Esophagus mucosa (tissue), 1 donor: Measurements from ENCODE around the gene NEURL4. TPM values are rescaled to one million over a fixed set of nuclear protein-coding genes. Genes with fewer than 3 reads are reported as not detected.
"Not testable (repeated sequence)": the region's sequence is repeated elsewhere in the genome, so short reads cannot be mapped to it uniquely, and the experiment has no call there.

Experiments
- ATAC-seq: fragments of 200-7000 bp; cut with Tn5 transposase; one replicate; pipeline ENCODE4 v1.9.1; 2020
- total RNA-seq: library from RNA; stranded (reverse); gene quantifications from one replicate; pipeline ENCODE4 v1.2.4, GENCODE V29; 2023
- donor health status: DM: yes; HTN: yes; CAD: no.

Gene NEURL4
- total RNA-seq, 1 donor from 2014 or later, result 13.5 TPM

DNA sequence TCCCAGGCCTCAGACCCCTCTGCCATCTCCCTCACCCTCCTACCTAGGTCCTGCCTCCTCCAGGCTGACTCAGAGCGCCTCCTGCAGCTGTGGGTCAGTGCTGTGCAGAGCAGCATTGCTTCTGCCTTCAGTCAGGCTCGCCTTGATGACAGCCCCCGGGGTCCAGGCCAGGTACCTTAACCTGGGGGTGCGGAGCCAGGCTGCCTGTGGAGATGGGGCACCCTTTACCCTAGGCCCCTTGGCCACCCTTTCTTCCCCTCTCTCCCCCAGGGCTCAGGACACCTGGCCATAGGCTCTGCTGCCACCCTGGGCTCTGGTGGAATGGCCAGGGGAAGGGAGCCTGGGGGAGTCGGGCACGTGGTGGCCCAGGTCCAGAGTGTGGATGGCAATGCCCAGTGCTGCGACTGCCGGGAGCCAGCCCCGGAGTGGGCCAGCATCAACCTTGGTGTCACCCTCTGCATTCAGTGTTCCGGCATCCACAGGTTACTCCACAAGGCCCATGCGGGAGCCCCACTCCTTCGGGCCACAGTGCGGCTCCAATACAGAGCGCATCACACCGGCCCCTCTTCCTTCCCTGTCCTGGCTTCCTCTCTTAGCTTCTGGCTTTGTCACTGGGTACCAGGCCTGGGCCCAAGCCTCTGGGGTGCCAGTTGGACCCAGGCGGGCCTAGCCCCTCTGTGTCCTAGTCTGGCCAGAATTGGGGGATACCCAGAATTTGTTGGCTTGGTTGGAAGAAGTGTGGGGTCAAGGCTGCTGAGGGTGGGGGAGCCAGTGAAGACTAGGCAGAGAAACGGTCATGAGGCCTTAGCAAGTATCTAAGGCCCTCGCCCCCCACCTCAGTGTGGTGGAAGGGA is 17.9 kb upstream of the NEURL4 start:
- no peak for ATAC-seq

DNA sequence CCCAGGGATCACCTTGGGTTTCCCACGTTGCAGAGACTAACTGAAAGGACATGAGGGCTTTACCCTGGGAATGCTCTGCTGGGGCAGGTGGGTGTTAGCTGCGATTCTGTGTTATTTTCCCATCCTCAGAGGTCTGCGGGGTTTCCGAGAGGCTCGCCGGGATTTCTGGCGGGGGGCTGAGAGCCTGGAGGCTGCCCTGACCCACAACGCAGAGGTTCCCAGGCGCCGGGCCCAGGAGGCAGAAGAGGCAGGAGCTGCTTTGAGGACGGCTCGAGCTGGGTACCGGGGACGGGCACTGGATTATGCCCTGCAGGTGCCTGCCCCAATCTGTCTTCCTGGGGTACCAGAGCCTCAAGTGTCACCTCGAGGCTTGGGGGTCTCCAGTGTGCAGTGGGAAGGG is 14.1 kb upstream of the NEURL4 start:
- ATAC-seq, result no peak

DNA sequence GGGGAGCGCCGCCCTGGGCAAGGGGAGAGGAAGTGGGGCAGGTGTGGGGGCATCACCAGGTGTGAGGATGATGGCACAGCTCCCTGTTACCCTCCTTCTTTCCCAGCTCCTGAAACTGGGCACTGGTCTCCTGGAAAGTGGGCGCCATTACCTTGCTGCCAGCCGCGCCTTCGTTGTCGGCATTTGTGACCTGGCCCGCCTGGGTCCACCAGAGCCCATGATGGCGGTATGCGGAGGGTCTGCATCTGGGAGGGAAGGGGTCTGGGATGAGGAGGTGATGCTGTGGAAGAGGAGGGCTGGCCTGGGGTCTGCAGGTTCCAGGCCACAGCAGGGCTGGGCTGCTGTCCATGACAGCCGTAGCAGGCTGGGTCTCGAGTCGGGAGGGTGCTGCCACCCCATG is 12.7 kb upstream of the NEURL4 start:
- ATAC-seq, result no peak

DNA sequence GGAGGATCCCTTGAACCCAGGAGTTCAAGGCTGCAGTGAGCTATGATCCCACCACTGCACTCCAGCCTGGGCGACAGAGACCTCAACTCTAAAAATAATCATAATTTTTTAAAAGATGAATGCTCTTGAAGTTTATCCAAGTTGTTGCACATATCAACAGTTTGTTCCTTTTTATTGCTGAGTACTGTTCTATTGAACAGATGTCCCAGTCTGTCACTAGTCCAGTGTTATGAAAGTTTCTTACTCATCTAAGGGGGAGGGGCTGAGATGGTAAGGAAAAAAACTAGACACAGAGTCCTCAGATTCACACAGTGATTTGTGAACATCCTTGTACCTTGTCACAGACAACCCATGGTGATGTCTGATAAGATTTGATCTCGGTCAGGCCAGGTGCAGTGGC is 11.0 kb upstream of the NEURL4 start:
- no peak for ATAC-seq

DNA sequence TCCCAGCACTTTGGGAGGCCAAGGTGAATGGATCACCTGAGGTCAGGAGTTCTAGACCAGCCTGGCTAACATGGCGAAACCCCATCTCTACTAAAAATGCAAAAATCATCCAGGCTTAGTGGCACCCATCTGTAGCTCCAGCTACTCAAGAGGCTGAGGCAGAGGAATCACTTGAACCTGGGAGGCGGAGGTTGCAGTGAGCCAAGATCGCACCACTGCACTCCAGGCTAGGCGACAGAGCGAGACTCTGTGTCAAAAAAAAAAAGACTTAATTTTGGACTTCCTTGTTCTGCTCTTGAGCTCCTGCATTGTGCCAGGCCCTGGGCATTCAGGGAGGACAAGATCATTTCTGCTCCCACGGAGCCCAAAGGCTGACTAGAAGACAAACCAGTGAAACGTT is 8.5 kb upstream of the NEURL4 start:
- ATAC-seq, result not testable (repeated sequence)

DNA sequence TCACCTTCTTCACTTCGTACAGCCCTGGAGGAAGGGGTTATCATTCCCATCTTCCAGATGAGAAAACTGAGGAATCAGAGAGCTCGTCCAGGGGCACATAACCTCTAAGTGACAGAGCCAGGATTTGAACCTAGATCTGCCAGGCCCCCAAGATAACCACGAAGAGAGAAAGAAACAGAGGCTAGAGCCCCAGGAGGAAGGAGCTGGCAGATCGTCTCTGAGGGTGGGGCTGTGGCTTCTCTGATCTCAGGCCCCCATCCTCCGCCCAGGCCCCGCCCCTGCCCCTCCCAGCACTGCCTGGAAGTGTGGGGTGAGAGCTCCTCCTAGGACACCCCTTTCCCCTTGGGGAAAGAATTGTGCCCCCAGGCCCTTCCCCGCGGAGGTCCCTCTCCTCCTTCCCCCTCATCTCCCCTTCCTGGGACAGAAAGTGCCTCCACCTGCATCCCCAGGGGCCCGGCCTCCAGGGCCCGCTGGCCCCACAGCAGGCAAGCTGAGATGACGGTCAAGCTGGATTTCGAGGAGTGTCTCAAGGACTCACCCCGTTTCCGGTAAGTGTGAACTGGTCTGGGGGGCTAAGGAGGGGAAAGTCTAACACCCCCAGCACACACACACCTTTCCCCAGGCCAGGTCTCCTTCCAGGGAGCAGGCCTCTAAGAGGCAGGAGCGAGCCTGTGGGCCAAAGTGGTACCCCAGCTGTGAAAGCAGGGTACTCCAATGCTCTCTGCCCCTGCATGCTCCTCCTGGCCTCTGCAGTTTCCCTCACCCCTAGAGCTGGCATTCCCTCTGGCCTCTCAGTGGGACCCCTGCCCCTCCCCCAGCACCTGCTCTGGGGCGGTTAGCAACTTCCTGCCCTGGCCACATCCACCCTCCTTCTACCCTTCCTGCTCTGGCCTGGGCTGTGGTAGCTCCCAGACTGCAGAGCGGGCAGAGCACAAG is 7.4 kb upstream of the NEURL4 start, which contains the start of gene ACAP1:
Gene ACAP1, plus strand, starts transcription at position 290 of the 936 bp plus-strand sequence. Its CDS starts 206 bp downstream, at position 496.
- ATAC-seq, result peak; percentile 63

DNA sequence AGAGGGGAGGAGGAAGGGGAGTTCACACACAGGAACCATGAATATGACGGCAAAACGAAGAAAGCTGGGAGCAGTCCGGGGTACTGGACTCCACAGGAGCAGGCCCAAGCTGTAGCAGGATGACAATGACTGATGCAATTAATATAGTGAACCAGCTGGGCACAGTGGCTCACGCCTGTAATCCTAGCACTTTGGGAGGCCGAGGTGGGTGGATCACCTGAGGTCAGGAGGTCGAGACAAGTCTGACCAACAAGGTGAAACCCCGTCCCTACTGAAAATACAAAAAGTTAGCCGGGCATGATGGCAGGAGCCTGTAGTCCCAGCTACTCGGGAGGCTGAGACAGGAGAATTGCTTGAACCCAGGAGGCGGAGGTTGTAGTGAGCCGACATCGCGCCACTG is 6.6 kb upstream of the NEURL4 start:
- ATAC-seq, result not testable (repeated sequence)

DNA sequence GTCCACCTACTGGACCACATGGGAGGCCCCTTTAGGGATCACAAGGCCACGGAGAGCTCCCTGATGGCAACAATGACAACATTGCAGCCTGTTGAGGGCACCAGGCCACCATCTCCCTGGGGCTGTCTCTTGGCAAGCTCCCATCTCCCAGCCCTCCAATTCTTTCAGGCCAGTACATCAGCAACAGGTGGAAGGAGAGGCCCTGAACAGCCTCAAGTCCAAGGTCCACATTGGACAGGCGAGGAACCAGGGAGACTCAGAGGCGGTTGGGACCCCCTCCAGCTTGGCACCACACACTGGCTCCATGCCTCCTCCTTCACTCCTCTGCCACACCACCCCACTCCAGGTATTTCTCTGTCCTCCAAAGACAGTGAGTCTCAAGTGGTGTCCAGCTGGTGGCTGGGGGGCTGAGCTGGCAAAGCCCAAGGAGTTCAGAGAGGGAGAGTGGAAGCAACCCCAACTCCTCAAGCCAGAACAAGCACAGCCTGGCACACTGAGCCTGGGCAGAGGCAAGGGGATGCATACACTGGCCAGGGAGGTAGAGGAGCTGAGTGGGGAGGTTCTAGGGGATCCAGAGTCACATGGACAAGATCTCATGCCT is 5.9 kb upstream of the NEURL4 start:
- ATAC-seq, result no peak

DNA sequence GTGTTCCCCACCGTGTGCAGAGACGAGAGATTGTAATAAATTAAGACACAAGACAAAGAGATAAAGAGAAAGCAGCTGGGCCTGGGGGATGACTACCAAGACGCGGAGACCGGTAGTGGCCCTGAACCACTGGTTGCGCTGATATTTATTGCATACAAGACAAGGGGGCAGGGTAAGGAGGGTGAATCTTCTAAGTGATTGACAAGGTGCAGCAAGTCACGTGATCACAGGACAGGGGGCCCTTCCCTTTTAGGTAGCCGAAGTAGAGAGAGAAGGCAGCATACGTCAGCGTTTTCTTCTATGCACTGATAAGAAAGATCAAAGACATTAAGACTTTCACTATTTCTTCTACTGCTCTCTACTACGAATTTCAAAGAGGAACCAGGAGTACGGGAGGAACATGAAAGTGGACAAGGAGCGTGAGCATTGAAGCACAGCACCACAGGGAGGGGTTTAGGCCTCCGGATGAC is 3.5 kb upstream of the NEURL4 start:
- not testable (repeated sequence) for ATAC-seq

DNA sequence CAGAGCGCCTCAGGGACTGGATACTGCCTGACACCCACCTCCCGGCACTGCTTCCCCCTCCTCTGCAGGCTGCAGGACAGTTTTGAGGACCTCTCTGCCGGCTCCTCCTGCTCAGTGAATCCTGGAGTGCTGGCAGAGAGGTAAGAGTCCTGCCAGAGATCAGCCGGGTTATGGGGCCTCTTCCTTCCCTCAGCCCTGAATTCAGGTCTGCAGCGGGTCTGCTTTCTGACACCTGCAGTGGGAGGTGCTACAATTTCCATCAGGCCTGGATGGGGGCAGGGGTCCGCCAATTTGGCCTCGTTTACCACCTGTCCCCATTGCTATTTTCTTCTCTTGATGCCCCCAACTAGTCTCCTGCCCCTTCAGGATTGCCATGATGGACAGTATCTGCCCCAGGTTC is 3.0 kb upstream of the NEURL4 start:
- no peak for ATAC-seq

DNA sequence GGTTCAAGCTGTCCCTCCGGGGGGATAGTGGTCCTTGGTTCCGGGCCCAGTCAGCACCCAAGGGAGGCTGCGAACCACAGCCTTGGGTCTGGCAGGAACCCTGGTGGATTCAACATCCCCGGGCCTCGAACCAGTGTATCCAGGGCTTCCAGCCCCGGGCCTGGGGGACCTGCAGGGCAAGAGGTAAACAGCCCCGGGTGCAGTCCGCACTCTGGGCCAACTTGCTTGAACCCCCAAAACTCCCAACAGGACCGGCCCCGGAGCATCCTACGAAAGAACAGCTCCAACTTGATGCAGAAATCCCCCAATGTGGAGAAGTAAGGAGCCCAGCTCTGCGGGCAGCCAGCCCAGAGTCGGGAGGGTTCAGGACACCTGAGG is 1.5 kb upstream of the NEURL4 start:
- no peak for ATAC-seq

DNA sequence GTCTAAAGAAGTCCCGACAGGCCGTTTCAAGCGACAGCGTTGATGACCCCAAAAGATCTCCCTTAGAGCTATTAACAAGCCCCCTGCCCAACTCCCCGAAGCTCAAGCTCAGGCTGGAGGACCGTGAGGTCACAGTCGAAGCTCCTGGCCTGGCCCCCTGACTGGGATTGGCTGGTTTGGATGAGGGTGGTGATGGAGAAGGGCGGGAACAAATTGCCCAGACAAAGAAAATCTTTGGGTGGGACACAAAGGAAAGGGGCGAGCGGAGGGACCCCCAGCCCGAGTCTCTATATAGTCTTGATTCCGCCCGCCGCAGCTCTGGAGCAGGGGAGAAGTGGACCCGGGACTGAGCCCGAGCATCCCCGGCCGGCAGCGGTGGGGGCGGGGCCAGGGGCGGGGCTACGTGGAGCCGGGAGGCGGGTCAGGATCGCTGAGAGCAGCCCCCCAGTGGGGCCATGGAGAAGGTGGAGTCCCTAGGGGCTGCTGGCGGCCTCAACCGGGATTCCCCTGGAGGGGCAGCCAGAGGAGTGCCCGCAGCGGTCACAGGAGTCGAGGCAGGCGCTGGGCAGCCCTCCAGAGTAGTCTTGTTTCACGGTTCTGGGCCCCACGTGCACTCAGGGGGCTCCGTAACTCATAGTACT is 982 bp upstream of the NEURL4 start:
- ATAC-seq, result peak; percentile 54

DNA sequence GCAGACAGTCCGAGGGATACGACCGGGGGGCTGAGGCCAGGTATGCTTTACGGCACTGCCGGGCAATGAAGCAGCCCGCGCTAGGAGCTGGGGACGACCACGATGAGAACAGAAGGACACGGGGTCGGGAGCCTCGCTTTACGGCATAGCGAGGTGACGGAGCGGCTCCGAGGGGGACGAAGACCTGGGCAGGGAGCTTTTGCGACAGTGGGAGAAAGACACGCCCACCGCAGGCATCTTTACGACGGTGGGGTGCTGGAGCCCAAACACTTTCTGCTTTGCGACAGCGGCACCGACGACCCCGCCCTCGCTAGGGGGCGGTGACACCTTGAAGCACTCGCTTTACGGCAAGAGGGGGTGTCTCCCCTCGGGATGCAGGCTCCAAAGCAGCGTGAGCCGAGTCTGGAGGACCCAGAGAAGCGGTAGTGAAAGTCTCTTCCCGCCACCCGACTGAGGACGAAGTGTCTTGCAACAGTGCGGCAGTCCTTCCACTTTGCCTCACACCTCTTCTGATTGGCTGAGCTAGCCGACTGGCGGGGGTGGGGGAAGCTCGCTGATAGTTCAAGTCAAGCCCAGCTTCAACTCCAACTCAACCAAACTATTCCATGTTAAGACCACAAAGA is 350 bp upstream of the NEURL4 start:
- peak; percentile 86 for ATAC-seq

DNA sequence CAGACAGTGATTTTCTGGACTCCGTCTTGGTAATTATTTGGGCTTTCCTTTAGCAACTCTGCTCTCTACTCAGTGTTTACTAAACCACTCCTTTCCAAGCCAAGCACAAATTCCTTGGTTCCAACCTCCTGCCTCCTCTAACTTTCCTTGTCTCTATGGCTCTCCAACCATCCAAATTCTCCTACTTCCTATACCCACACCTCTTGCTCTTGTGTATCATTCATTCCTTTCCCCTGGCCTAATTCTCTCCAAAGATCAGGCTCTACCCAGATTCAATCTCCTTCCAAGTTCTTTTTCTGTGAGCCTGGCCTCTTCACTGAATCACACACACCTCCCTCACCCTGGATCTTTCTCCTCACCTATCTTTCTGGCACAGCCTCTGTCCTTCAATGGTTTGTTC is 1.1 kb downstream of the NEURL4 start:
- no peak for ATAC-seq

DNA sequence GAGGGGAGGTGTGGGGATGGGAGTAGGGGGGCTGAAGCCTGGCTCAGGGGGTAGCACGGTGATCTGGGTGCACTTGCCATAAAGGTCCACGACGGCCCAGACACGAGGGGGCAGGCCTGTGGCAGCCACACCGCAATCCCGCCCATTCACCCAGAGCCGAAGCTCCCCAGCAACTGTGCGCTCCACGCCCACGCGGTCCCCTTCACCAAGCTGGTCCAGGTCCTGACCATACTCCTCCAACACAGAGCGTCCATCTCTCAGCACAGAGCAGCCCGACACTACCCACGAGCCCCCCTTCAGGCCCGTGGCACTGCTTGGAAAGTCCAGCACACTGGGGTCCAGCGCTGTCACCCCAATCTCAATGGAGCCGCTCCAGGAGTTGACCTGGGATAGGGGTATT is 1.6 kb downstream of the NEURL4 start:
- ATAC-seq, result no peak

DNA sequence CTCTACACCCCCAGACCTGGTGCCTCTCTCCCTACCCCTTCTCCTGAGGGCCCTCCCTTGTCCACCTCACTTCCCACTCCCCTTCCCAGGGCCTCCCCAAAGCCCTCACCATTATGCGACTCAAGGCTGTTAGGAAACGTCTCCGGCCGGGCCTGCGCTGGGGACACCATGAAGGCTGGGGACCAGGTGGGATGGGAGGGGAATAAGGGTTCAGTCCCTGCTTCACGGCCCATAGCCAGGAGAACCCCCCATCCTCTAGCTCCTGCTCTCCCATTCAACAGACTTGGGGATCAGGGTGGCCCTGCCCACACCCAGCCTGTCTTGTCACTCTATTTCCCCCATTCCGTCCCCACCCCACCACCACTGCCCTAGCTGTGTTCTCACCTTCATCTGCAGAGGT is 2.1 kb downstream of the NEURL4 start:
- ATAC-seq, result no peak

DNA sequence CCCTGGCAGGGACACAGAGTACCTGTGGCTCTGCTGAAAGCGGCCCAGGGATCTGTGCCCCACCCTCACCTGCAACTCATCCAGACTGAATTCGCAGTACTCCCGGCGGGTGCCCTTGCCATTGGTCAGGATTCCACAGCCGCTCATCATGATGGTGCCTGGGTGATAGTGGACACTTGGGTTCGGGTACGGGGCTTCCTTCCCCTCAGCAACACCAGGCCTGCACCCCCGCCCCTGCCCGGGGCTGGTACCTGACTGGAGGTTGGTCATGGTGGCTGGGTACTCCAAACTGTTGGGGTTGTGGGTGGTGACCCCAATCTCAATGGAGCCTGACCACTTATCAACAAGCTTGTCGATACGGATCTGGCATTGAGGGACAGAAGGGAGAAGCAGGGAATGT is 2.9 kb downstream of the NEURL4 start:
- no peak for ATAC-seq

DNA sequence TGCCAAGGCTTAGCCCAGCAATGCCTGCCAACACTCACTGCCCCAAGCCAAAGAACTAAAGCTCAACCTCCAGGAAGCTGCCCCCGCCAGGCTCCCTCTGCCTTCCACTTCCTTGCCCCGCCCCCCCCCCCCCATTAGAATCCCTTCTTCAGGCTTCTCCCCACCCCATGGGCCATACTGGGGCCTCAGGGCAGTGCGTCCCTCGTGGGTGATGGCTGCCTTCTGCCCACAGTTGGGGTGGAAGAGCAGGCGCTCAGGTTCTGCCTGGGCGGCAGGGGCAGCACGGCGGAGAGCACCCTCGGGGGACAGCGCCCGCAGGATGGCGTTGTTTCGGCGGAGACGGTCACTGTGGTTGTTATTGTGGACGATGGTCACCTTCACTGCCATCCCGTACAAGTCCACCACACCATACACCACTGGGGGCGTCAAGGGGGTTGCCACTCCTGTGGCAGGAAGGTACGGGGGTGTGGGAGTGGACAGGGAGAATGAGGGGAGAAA is 4.1 kb downstream of the NEURL4 start:
- ATAC-seq, result no peak

DNA sequence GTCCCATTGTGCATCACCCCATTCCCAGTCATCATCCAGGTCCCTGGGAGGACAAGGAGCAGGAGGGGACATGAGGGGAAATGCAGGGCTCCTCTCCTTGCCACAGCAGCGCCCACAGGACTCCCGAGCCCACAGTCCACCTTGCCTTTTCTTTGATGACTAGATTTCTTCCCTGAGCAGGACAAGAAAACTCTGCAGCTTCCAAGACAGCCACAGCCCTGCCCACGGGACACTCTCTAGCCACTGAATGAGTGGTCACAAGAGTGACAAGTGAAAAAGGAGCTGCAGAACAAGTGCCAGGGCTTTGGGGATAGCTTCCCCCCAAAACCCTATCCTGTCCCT is 4.7 kb downstream of the NEURL4 start:
- no peak for ATAC-seq

DNA sequence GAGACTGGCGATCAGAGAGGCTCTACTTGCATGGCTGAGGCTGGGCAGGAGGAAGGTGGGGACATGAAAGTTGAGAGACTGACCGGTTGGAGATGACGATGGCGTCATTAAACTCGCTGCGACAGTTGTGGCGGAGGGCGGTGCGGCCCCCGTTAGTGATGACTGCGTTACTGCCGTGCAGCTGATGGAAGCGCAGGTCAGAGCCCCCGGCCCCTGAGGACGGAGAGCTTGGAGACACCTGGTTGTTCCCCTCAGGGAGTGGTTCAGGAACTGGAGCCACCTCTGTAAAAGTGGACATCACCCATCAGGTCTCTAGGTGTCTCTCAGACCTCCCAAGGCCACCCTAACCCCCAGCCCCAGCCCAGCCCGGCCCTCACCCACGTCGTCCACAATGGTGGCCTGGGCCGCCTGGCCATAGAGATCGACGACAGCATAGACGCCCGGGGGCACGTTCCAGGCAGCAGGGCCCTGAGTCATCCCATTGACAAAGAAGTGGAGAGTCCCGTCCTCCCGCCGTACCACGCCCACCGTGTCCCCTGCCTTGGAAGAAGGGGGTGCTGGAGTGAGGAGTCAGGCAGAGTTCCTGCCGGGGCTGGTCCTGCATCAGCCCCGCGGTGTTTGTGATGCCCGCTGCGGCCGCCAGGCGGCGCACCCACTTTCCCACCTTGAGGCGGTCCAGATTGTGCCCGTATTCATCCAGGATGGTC is 5.3 kb downstream of the NEURL4 start:
- peak; percentile 30 for ATAC-seq

DNA sequence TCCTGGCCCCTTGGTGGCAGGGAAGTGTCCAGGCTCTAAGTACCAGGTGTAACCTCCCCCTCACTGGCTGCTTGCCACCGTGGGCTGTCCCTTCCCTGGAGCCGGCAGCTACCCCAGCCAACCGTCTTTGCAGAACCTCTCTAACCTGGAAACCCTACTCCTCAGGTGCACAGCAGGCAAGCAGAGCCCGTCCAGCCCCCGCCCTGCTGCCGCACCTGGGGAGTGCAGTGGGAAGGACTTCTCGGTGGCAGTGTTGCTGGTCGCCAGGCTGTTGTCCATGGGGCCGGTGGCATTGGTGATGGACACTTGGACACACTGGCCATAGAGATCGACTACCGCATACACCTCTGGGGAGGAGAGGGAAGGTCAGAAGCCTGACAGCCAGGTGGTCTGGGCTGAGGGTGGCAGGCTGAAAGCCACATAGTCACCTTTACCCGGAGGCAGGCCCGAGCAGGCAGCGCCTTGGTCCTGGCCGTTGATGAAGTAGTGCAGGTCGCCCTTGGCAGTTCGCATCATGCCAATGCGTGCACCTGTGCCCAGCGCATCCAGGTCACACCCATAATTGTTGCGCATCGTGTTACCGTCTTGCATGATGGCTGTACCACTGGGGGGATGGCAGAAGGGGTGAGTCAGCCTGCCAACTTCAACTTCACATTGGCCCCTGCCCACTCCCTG is 6.5 kb downstream of the NEURL4 start:
- ATAC-seq, result no peak
